SKM-1 (cell line): ENCODE measurements around the gene BRSK2.
"Not testable (repeated sequence)": the region's sequence is repeated elsewhere in the genome, so short reads cannot be mapped to it uniquely, and the experiment has no call there.

Experiments
- DNase-seq: peaks from one replicate; lab custom pipeline; 2025; ENCODE audit not compliant: unreplicated experiment; lab: John Stamatoyannopoulos, UW

Gene BRSK2

DNA sequence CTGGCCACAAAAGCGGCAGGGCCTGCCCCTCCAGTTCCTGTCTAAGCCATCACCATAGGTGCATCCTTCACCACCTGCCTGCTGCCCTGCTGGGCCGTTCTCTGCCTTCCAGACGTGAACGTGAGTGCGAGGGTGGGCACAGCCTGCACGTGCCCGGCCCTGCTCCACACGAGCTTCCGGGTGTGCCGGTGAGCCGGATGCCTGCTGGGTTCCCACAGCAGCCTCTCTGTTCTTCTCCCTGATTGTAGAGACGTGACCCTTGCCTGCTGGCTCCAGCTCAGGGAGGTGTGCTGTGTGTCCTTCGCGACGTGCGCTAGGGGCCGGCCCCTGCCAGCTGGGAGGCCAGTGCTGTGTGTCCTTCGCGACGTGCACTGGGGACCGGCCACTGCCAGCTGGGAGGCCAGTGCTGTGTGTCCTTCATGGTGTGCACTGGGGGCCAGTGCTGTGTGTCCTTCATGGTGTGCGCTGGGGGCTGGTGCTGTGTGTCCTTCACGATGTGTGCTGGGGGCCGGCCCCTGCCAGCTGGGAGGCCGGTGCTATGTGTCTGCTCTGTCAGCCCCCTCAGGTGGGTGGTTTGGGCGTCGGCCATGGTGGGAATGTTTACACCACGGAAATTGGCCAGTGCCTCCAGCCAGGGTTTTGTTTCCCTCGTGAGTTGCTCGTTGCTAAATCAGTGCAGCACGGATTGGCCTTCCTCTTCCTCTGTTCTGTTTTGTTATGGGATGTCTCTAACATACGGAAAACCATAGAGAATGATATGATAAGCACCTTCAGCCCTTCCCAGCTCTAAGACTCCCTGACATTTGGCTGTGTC, 35.4 kb upstream of the BRSK2 start:
- DNase-seq = no peak

DNA sequence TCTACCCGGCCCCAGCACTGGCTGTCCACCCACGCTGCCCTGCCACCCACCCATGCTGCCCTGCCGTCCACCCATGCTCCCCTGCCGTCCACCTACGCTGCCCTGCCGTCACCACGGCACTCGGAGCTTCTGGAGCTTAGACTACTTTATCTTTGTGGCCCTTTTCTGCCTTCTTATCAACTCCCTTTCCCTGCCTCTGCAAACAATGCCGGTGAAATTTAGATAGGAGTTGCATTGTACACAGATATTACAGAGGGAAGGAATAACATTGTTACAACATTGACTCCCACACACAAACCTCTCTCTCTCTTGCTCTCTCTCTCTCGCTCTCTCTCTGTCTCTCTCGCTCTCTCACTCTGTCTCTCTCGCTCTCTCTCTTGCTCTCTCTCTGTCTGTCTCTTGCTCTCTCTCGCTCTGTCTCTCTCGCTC, 33.7 kb upstream of the BRSK2 start:
- no peak for DNase-seq

DNA sequence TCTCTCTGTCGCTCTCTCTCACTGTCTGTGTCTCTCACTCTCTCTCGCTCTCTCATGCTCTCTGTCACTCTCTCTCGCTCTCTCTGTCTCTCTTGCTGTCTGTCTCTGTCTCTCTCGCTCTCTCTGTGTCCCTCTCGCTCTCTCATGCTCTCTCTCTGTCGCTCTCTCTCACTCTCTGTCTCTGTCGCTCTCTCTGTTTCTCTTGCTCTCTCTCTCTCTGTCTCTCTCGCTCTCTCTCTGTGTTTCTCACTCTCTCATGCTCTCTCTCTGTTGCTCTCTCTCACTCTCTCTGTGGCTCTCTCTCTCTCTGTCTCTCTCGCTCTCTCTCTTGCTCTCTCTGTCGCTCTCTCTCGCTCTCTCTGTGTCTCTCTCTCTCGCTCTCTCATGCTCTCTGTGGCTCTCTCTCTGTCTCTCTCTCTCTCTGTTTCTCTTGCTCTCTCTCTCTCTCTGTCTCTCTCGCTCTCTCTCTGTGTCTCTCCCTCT, 33.2 kb upstream of the BRSK2 start:
- DNase-seq = no peak

DNA sequence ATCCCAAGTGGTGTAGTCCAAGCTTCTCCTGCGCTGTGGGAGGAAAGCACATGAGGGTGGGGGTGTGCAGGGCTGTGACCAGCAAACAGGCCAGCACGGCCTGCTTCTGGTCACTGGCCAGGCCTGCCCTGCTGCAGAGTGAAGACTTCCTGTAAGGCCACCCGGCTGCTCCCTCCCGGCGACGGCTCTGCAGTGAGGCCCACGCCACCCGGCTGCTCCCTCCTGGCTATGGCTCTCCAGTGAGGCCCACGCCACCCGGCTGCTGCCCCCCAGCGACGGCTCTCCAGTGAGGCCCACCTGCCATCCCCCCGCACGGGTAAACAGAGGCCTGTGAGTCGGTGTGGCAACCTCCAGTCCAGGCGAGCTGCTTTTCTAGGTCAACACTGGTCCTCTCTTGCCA, 31.4 kb upstream of the BRSK2 start:
- no peak for DNase-seq

DNA sequence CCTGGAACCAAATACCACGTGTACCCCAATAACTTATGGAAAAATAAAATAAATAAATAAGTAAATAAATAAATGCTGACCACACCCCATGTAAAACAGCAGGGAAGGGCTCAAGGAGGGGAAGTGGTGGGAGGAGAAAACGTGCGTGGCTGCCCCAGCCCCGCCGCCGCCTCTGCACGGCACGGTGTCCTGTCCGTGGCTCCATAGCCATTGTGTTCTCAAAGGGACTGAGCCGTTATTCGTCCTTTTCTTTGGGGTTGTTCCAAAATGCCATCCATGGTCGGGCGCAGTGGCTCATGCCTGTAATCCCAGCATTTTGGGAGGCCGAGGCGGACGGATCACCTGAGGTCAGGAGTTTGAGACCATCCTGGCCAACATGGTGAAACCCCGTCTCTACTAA, 30.8 kb upstream of the BRSK2 start:
- DNase-seq = not testable (repeated sequence)

DNA sequence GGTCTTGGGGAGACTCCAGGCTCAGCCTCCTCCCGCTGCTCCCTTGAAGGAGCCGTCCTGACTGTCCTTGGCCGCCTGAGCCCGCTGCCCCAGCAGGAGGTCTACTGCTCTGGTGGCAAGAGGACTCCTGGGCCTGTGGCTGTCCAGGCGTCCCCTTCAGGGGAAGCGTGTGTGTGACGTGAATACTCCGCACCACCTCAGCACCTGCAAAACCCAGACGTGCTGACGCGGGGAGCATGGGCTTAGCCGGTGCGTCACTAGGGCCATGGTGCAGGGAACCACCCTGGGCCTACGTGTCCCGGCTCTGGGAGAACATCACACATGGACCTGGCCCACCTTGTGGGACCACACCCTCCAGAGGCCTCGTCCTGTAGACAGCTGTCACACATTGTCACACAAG, 30.2 kb upstream of the BRSK2 start:
- no peak for DNase-seq

DNA sequence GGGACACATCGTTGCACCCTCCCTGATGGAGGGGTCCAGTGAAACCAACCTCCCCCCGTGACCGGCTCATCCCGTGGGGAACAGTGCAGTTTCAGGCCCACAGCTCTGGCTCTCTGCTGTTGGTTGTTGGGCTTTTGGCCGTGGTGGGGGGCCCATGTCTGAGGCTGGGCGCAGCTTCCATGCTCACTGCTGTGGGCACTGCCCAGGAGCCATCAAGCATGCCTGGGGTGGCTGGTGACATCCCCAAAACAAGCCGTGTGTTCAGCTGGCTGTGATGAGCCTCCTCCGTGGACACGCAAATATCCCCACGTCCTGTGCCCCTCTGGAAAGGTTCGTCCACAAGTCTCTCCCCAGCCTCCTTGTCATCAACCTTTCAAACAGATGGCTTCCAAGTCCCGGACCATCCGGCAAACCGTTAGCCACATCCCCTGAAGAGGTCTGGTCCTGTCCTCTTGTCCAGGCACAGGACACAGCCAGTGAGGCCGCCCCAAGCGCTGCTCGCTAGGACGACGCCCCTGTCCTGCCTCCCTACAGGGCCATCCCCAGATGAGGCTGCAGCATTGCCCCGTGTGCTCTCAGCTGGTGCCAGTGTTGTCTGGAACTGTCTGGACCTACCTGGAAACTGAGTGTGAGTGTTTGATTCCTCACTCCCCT, 29.4 kb upstream of the BRSK2 start:
- no peak for DNase-seq

DNA sequence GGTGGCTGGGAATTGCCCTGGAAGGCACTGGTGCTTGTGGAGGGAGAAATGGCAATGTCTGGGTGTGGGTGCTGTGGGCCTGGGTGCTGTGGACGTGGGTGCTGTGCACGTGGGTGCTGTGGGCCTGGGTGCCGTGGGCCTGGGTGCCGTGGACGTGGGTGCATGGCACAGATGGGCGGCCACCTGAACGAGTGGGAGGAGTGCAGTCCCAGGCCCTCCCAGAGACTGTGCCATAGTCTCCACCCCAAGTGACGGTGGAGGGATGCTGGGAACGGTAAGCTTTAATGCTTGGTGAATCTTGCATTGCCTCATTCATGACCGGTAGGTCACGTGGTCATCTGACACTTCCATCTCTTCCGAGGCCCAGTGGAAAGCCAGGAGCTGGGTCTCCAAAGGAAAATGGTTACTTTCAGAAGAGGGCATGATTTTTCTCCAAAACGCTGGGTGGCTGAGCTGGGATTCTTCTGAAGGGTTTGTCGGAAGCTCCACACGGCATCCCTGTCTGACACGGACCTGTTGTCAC, 28.8 kb upstream of the BRSK2 start:
- no peak for DNase-seq

DNA sequence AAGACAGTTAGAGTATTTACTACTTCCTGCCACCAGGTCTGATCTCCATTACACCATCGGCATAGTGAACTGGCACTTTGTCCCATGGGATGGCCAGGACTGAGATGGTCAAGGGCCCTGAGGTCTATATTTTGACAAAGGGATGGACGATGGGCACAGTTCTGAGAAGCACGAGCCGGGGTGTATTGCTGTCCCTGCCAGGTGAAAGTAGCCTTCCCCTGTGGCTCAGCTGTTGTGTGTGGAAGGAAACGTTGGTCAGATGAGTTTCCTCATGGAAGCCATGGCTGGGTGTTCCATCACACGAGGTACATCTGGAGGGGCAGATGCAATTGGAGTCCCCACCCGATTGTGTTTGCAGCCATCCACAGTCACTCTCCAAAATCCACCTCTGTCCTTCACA, 27.9 kb upstream of the BRSK2 start:
- DNase-seq = no peak

DNA sequence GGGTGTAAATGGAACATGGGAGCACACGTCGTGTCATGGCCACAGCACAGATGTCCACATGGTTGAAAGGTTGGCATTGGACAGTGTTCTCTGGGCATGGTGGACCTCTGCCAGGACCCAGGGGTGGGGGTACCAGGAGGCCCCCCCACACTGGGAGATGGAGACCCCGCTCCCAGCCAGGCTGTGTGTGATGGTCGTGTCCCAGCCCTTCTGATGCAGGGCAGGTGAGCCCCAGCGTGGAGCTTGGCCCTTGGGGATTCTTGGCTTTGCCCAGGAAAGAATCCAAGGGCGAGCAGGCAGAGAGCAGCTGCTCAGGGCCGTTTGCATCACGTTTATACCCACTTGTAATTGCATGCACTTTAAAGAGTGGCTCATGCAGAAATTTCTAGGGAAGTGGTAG, 22.0 kb upstream of the BRSK2 start:
- DNase-seq = no peak

DNA sequence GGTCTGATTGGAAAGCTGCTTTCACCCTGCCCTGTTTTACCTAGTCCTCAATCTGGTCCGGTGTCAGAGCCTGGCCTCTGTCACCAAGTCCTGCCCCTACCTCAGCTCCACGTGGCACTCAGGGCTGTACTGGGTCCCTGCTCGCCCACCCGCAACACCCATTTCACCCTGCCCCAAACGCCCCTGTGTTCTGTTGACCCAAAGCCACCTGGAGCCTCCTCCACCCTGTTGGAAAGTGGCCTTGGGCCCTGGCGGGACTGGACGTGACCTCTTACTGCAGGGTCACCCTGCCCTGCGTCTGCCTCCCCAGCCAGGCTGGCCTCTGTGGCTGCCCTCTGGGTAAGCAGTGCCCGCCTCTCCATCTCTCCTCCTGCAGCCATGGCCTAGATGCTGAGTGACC, 21.5 kb upstream of the BRSK2 start:
- DNase-seq = no peak

DNA sequence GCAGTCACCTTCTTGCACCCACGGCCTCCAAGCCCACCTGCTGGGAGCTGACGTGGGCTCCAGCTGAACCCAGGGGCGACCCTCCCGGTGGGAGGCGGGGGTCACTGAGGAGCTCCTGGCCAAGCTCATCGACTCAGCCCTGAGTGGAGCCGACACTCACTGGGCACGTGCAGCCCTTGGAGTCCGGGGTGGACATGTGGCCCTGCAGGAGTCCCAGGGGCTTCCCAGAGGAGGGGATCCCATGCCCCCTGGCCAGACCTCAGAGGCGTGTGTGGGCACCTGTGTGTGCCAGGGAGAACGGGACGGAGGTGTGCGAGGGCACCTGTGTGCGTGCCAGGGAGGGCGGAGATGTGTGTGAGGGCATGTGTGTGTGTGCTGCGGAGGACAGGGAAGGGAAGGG, 20.8 kb upstream of the BRSK2 start:
- no peak for DNase-seq

DNA sequence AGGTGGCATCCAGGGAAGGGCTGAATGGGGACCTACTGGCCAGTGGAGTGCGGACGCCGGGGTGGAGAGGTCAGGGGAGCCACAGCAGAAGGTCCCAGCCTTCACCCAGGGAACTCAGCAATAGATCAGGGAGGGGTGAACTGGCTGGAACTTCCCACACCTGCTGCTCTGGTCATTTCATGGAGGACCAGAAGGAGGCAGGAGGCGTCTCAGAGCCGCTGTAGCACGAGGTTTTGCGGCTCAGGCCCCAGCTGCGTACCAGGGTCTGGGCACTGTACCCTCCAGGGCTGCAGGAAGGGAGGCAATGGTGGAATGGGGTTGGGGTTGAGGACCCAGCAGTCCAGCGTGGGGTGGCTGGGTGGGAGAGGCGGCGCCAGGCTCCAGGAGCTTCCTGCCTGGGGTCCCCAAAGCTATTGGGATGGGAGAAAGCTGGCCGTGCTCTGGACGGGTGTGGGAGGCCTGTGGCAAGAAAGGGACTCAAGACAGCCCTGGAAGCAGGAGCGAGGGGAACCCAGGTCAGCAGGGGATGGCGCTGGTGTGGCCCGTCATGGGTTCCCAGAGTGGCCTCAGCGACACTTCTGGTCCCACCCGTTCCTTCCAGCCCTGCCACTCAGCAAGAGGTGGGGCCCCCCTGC, 20.2 kb upstream of the BRSK2 start:
- no peak for DNase-seq

DNA sequence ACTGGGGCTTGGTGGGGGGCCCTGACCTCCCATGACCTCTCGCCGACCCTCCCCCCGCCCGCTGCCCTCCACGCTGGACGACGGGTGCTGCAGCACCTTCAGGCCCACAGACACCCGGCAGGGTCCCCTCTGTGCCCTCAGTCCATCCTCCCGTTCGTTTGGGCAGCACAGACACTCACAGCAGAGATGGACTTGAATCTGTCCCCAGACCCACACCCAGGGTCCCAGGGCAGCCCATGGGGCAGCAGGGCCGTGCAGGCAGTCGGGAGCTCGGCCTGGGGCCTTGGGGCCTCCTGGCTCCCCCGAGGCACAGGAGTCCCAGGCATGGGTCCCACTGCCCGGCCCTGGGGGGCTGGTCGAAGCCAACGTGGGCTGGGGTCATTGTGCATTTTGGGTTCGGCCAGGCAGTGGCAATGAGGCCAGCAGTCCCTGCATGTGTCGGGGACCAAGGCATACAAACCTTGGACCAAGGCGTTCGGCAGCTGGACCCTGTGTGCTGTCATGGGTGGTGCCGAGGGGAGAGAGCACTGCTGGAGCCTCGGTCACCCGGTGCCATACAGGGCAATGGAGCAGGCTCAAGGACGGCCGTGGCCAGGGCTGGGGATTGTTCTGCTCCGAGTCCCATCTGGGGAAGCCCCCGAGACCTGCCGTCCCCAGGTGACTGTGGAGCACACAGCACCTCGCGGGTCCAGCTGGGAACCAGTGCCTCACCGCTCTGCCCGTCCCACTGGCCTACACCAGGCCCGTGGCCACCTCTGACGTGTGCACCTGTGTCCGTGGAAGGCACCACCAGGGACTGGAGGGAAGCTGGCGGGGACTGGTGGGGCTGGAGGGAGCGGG, 19.3 kb upstream of the BRSK2 start:
- no peak for DNase-seq

DNA sequence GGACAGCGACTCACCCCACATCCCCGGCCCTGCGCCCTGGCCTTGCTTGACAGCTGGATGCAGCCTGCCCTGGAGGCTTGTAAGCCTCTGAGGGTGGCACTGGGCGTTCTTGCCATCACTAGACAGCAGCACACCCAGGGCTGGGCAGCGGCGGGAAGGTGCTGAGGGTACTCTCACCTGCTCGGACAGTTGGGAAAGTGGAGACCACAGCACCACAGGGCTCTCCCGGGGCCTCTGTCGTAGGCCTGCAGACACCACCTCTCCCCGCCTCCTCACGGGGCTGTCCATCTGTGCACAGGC, 18.8 kb upstream of the BRSK2 start:
- DNase-seq = no peak

DNA sequence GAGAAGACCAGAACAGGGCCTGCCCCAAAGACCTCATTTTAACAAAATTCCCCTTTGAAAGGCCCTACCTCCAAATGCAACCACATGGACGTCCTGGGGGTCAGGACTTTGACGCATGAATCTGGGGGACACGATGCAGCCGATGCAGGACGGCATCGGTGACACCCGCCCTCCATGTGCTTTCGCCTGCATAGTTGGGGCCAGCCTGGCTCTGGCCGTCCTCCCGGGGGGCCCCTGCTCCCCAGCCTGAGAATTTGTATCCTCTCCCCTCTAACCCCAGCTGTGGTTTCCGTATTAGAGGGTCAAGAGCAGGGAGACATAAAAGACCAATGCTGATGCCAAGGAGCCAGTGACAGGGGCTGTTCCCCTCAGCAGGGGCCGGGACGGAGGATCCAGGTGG, 18.4 kb upstream of the BRSK2 start:
- DNase-seq = no peak

DNA sequence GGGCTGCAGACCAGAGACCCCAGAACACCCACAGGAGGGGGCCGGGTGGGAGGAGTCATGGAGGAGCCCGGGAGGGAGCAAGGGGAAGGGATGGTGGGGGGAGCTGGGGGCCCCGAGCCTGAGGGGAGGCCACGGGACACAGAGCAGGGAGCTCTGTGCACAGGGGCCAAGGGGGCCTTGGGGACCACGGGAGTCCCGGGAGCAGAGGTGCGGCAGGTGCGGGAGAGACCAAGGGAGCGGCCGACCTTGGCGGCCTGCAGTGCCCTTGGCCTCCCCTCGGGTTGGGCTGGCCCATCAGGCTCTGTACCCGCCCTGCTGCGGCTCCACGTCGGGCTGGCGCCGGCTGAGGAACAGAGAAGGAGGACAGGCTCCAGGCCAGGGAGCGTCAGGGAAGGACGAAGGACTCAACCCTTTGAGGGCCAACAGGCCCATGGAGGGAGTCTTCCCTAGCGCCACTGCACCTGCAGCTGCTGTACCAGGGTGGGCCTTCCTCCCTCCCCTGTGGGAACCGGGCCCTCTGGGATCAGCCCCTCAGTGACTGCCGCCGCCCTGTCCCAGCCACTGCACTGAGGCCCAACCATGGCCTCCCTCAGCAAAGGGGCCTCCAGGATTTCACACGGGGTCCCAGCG, 17.8 kb upstream of the BRSK2 start:
- DNase-seq = no peak

DNA sequence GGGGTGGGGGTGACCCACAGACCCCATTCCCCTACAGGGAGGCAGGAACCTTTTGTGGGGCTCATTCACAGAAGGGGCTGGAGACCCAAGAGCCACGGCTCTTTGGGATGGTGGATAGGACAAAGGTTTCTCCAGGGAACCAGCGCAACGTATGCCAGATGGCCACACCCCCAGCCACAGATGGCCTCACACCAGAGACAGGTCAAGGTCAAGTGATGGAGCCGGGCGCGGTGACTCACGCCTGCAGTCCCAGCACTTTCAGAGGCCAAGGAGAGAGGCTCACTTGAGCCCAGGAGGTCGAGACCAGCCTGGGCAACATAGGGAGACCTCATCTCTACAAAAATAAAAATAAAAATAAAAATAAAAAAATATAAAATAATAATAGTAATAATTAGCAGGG, 17.1 kb upstream of the BRSK2 start:
- no peak for DNase-seq

DNA sequence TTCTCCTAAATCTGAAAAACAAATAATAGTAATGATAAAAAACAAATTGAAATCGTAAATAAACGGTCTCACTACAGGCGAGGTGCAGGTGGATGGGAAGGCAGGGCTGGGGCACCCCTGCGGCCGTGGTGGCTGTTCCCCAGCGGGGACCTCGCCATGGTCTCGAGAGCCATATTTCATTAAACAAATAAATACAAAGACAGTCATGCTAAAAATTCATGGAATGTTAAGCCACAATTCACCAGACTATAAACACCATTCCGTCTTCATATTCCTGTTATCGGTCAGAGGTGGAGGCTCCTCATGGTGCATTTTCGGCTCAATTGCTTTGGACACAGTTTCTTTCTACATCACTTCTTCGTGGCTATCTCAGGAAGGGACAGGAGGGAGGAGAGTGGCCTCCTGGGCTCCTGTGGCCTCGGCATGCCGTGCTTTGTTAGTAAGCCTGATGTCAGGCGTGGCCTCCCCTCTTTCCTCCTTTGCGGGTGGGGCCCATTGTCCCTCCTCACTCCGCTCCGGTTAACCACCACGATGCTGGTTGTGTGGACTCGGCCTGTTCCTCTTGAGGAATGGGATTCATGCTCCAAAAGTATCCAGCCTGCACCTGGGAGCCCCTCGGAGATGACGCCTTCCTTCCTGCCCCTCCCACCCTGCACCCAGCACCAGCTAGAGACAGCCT, 16.1 kb upstream of the BRSK2 start:
- no peak for DNase-seq
